CD4-positive, alpha-beta memory T cell (primary cell): ENCODE data around the gene SPACA7. TPM values are rescaled to one million over a fixed set of nuclear protein-coding genes. Genes with fewer than 3 reads are reported as not detected.

ENCODE experiments used
- CTCF ChIA-PET: fragments of 350-600 bp; sonication (Branson Sonifier 250); formaldehyde crosslinking; loops from one replicate; lab custom pipeline; 2021; ENCODE audit warnings: inconsistent platforms; ENCODE audit not compliant: partially characterized antibody; lab: Charles Lee
- POLR2A ChIA-PET: fragments of 350-600 bp; sonication (Branson Sonifier 250); formaldehyde crosslinking; loops from one replicate; lab custom pipeline; 2021; ENCODE audit not compliant: partially characterized antibody; lab: Charles Lee
- DNase-seq, 5 donors: peaks; one replicate each; pipeline versions ENCODE4 v3.0.0 to v3.0.0-alpha.2; 2020 to 2022; ENCODE audit warnings: mixed read lengths in 1 of 5
- H3K27ac ChIP-seq: one replicate; pipeline ENCODE4 v1.7.0; 2013; ENCODE audit warnings: low read depth, low read length
- H3K27me3 ChIP-seq: 2 replicates; pipeline ENCODE4 v1.7.0; 2013; ENCODE audit warnings: mild to moderate bottlenecking, low read length, moderate library complexity; ENCODE audit not compliant: insufficient read depth
- H3K36me3 ChIP-seq: 2 replicates; pipeline ENCODE4 v1.7.0; 2013; ENCODE audit warnings: mild to moderate bottlenecking, low read length, moderate library complexity; ENCODE audit not compliant: insufficient read depth
- H3K4me1 ChIP-seq: 2 replicates; pipeline ENCODE4 v1.7.0; 2013; ENCODE audit warnings: mild to moderate bottlenecking, low read length, moderate library complexity; ENCODE audit not compliant: insufficient read depth
- H3K4me3 ChIP-seq, 2 donors: one replicate each; pipeline ENCODE4 v1.7.0; 2013; ENCODE audit warnings: low read length in 2 of 2, mild to moderate bottlenecking in 1 of 2
- H3K9me3 ChIP-seq, 2 donors: one replicate each; pipeline ENCODE4 v1.7.0; 2013; ENCODE audit warnings: low read length in 2 of 2, control low read depth in 1 of 2; ENCODE audit not compliant: control insufficient read depth in 1 of 2
- H3K27ac Mint-ChIP-seq, 7 donors: one replicate each; pipeline ENCODE4 v1.8.0; 2020 to 2021; ENCODE audit warnings: mixed read lengths in 7 of 7, mild to moderate bottlenecking in 6 of 7, inconsistent platforms in 3 of 7, moderate library complexity in 3 of 7
- H3K27me3 Mint-ChIP-seq, 2 donors: one replicate each; pipeline ENCODE4 v1.8.0; 2020 to 2021; ENCODE audit warnings: mixed read lengths in 2 of 2
- H3K36me3 Mint-ChIP-seq, 2 donors: one replicate each; pipeline ENCODE4 v1.8.0; 2020 to 2021; ENCODE audit warnings: mixed read lengths in 2 of 2, inconsistent platforms in 1 of 2, mild to moderate bottlenecking in 1 of 2
- H3K4me1 Mint-ChIP-seq, 4 donors: one replicate each; pipeline ENCODE4 v1.8.0; 2020 to 2021; ENCODE audit warnings: mixed read lengths in 4 of 4, mild to moderate bottlenecking in 1 of 4
- H3K4me3 Mint-ChIP-seq, 8 donors: one replicate each; pipeline ENCODE4 v1.8.0; 2020 to 2021; ENCODE audit warnings: mixed read lengths in 8 of 8, mild to moderate bottlenecking in 7 of 8, moderate library complexity in 6 of 8, inconsistent platforms in 3 of 8
- H3K9me3 Mint-ChIP-seq, 8 donors: one replicate each; pipeline ENCODE4 v1.8.0; 2020 to 2021; ENCODE audit warnings: mixed read lengths in 8 of 8, mild to moderate bottlenecking in 5 of 8, inconsistent platforms in 3 of 8, moderate library complexity in 1 of 8
- intact Hi-C: fragments of 100-400 bp; cut with micrococcal nuclease; formaldehyde crosslinking; loops from one replicate; pipeline ENCODE4 v1.15.1; 2023
- polyA plus RNA-seq, 2 donors: library from polyadenylated mRNA; unstranded; fragments of 300-500 nt; fragmentation: Illumina TruSeq; gene quantifications; one replicate each; pipeline ENCODE4 v1.2.3, GENCODE V29; 2021
- total RNA-seq, 2 experiments: library from RNA; stranded (reverse); gene quantifications; one replicate each; pipeline ENCODE4 v1.2.3, GENCODE V29; 2021

The SPACA7 gene
- total and polyA plus RNA-seq, 4 experiments from 2014 or later = not detected

DNA sequence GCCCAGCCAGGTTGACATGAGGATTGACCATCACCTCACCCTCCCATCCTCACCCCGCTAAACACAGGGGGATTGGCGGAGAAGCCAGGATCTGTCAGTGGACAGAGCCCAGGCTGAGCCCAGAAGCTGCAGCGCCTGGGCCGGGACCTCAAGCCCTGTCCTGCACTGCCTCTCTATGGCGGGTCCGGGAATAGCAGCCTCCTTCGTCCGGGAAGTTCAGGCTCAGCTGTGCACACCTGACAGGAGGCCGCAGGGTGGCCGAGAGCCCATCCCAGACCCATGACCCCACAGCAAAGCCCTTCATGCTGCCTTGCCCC is 67.8 kb downstream of the SPACA7 start:
- peaks cover 0 to 8% (median 2%) of the 10 kb centered on the region in 4 donors for H3K4me1 Mint-ChIP-seq
- intact Hi-C loops = no loop called here
- Histone ChIP-seq H3K4me1 (no peaks in the 10 kb centered on the region), H3K36me3 (no peaks in the 10 kb centered on the region), H3K9me3 (no peaks in the 10 kb centered on the region), H3K27ac (no peak overlapping the region), H3K4me3 (no peak overlapping the region), H3K27me3 (no peaks in the 10 kb centered on the region)
- H3K4me3 Mint-ChIP-seq = no peak overlapping the region
- peaks cover 0 to 7% (median 2%) of the 10 kb centered on the region in 8 donors for H3K9me3 Mint-ChIP-seq
- H3K27me3 Mint-ChIP-seq = peaks cover 10 to 15% of the 10 kb centered on the region in 2 donors
- H3K36me3 Mint-ChIP-seq = no peaks in the 10 kb centered on the region
- H3K27ac Mint-ChIP-seq = no peak overlapping the region
- POLR2A ChIA-PET = no interaction called here
- CTCF ChIA-PET = no interaction called here
- peak in 2 of 5 donors; percentile 7 to 9 for DNase-seq

DNA sequence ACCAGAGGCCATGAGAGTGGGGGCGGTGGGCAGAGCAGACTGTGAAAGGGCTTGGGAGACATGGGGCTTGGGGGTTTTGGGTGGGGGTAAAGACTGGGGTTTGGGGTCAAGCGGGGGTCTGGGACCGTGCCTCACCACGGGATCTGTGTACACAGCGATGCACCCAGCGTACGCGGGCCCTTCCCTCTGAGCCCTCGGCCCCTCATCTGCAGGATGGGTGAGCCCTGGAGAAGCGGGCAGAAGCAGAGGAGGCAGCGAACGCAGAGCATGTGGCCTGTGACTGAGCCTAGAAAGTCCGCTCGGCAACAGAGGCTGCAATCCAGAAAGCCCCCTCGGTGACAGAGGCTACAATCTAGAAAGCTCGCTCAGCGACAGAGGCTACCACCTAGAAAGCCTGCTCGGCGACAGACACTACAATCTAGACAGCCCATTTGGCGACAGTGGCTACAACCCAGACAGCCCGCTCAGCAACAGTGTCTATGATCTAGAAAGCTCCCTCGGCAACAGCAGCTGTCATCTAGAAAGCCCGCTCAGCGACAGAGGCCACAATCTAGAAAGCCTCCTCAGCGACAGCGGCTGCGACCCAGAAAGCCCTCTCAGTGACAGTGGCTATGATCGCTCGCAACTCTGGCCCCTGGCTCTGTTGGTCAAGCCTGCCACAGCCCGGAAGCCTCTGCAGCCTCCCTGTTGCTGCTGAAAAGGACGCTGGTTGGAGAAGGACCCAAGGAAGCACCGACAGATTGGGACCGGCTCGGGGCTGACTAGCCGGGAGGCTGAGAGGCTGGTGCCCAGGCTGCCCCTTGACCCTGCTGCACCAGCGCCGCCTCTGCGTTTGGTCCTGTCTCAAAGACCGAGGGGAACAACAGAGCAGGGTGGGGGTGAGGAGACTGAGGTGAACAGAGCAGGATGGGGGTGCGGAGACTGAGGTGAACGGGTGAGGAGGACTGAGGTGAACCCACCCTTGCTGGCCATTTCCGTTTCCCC is 68.6 kb downstream of the SPACA7 start:
- DNase-seq = no peak
- Histone ChIP-seq H3K27me3 (no peaks in the 10 kb centered on the region), H3K4me1 (no peaks in the 10 kb centered on the region), H3K9me3 (no peaks in the 10 kb centered on the region), H3K36me3 (no peaks in the 10 kb centered on the region), H3K27ac (no peak overlapping the region), H3K4me3 (no peak overlapping the region)
- Mint-ChIP-seq H3K4me3 (no peak overlapping the region), H3K9me3 (peaks cover 0 to 3% (median 0%) of the 10 kb centered on the region in 8 donors), H3K36me3 (no peaks in the 10 kb centered on the region), H3K27ac (no peak overlapping the region), H3K27me3 (peaks cover 8 to 15% of the 10 kb centered on the region in 2 donors), H3K4me1 (peaks cover 0 to 8% (median 2%) of the 10 kb centered on the region in 4 donors)
- CTCF ChIA-PET = no interaction called here
- POLR2A ChIA-PET = no interaction called here
- intact Hi-C loops = no loop called here

DNA sequence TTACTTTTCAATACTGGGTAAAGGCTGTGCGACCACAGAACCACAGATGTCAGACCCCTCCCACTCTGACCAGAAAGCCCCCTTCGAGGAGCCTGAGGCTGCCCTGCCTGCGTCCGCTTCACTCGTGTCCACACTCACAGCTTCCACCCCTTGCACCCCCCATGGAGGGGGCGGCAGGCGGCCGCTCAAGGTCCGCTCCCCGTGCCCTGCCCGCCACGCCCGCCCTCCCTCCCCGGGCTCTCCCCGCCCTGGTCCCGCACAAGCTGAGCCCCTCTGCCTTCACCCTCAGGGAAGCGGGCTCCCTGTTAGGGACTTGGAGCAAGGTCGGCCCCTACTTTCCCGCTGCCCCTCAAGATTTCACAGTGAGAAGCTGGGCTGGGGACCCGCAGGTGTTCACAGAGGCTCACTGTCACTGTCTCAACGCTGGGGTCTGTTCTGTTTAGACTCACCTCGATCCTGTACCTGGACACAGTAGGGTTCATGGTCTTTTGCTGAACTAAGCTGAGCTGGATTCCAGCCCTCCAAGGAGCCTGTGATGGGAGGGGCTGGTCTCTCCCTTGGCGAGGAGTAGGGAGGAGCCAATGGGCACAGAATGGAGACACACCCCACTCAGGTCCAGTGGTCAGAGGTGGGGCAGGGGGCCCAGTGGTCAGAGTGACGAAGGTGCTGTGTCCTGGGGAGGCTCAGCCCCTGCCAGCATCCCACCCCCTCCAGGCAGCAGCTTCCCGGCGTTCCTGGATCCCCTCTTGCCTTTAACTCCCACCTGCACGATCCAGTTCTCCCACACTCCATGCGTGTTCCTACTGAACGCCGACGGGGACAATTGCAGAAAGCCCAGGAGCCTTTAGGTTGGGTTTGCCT is 69.5 kb downstream of the SPACA7 start:
- Mint-ChIP-seq H3K27me3 (peaks cover 6 to 10% of the 10 kb centered on the region in 2 donors), H3K4me1 (peaks cover 0 to 8% (median under 1%) of the 10 kb centered on the region in 4 donors), H3K27ac (no peak overlapping the region), H3K9me3 (no peaks in the 10 kb centered on the region), H3K4me3 (no peak overlapping the region), H3K36me3 (no peaks in the 10 kb centered on the region)
- ChIA-PET POLR2A (no interaction called here), CTCF (no interaction called here)
- Histone ChIP-seq H3K36me3 (no peaks in the 10 kb centered on the region), H3K27me3 (no peaks in the 10 kb centered on the region), H3K27ac (no peak overlapping the region), H3K4me3 (no peak overlapping the region), H3K4me1 (no peaks in the 10 kb centered on the region), H3K9me3 (no peaks in the 10 kb centered on the region)
- intact Hi-C loops = no loop called here
- DNase-seq = no peak

DNA sequence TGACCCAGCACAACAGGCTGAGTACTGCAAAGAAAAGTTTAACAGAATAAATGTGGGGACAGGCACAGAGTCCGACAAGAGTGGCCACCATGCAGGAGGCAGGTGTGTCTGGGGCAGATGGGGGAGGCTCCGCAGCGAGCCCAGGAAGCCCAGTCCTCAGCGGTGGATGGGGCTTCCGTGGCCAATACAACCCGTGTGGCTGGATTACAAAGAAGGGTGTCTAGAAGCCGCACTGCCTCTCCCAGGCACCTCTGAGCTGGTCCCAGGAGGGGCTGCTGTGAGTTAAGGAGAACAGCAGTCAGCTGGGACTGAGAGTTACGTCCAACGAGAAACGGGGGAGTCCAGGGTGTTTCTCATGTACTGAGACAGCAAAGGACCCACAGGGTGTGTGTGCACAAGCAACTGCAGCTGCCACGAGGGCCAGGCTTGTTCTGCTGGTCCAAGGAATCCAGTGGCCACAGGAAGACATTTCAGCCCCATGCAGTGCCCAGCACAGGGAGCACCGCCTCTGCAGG is 70.2 kb downstream of the SPACA7 start:
- Histone ChIP-seq H3K36me3 (no peaks in the 10 kb centered on the region), H3K9me3 (no peaks in the 10 kb centered on the region), H3K27ac (no peak overlapping the region), H3K4me1 (no peaks in the 10 kb centered on the region), H3K4me3 (no peak overlapping the region), H3K27me3 (no peaks in the 10 kb centered on the region)
- DNase-seq = no peak
- Mint-ChIP-seq H3K9me3 (no peaks in the 10 kb centered on the region), H3K27me3 (peaks cover 6 to 10% of the 10 kb centered on the region in 2 donors), H3K27ac (no peak overlapping the region), H3K4me3 (no peak overlapping the region), H3K36me3 (no peaks in the 10 kb centered on the region), H3K4me1 (peaks cover 0 to 8% (median under 1%) of the 10 kb centered on the region in 4 donors)
- intact Hi-C loops = no loop called here
- ChIA-PET CTCF (no interaction called here), POLR2A (no interaction called here)

DNA sequence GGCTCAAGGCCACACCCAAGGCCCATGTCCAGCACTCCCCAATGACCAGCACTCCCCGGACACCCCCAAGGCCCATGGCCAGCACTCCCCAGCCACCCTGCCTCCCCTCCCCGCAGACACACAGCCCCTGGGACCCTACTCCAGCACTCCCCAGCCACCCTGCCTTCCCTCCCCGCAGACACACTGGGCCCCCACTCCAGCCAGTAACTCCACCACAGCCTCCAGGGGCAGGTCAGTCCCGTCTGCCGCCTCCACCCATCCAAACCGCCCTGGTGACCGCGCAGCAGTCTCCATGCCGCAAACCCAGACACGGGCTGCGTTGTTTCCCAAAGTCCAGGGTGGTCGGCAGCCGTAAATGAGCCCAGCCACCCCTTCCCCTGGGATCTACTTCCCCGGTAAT is 70.7 kb downstream of the SPACA7 start:
- no peak overlapping the region for H3K4me3 Mint-ChIP-seq
- no peaks in the 10 kb centered on the region for H3K27me3 ChIP-seq
- no peak overlapping the region for H3K27ac ChIP-seq
- peaks cover 6 to 10% of the 10 kb centered on the region in 2 donors for H3K27me3 Mint-ChIP-seq
- intact Hi-C loops = no loop called here
- no peaks in the 10 kb centered on the region for H3K36me3 Mint-ChIP-seq
- ChIA-PET CTCF (no interaction called here), POLR2A (no interaction called here)
- H3K4me3 ChIP-seq = no peak overlapping the region
- H3K9me3 Mint-ChIP-seq = no peaks in the 10 kb centered on the region
- H3K36me3 ChIP-seq = no peaks in the 10 kb centered on the region
- peaks cover 0 to 8% (median under 1%) of the 10 kb centered on the region in 4 donors for H3K4me1 Mint-ChIP-seq
- no peak overlapping the region for H3K27ac Mint-ChIP-seq
- no peaks in the 10 kb centered on the region for H3K4me1 ChIP-seq
- DNase-seq = no peak
- no peaks in the 10 kb centered on the region for H3K9me3 ChIP-seq

DNA sequence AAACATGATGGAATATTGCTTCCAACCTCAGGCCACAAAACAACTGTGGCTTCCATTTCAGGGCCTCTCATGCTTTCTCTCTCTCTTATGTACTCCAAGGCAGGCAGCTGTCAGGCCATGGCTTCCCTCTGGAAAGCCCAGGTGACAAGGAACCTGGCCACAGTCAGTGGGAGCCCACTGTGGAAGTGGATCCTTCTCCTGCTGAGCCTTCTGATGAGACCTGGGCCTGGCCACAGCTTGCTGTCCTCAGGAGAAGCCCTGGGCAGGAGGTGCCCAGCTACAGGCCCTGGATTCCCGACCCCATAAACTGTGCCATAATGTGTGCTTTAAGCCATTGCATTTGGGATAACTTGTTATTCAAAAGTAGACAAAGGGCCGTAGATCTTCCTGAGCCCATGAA is 71.2 kb downstream of the SPACA7 start:
- no peak for DNase-seq
- Mint-ChIP-seq H3K9me3 (no peaks in the 10 kb centered on the region), H3K27ac (no peak overlapping the region), H3K4me3 (no peak overlapping the region), H3K27me3 (peaks cover 6 to 10% of the 10 kb centered on the region in 2 donors), H3K36me3 (no peaks in the 10 kb centered on the region), H3K4me1 (peaks cover 0 to 8% (median under 1%) of the 10 kb centered on the region in 4 donors)
- Histone ChIP-seq H3K27ac (no peak overlapping the region), H3K9me3 (no peaks in the 10 kb centered on the region), H3K27me3 (no peaks in the 10 kb centered on the region), H3K36me3 (no peaks in the 10 kb centered on the region), H3K4me1 (no peaks in the 10 kb centered on the region), H3K4me3 (no peak overlapping the region)
- POLR2A ChIA-PET = no interaction called here
- CTCF ChIA-PET = no interaction called here
- intact Hi-C loops = no loop called here
